ENCODE results near the gene MYO5B.

MYO5B gene

GRCh38 chr18:49972535-49972934, 222.4 kb downstream of the MYO5B start:
- TF ChIP-seq POLR2A (IDR thresholded peaks at IDR 0.05; ENCODE audit: low read depth, low read length): no peak
- FAIRE-seq: no peak
- DNase-seq (ENCODE audit: insufficient read length, low spot score): no peak

- DNase-seq (ENCODE audit: insufficient read length, low spot score): no peak
- no peak for TF ChIP-seq POLR2A (IDR thresholded peaks at IDR 0.05; ENCODE audit: low read depth, low read length)
- no peak for FAIRE-seq
Observed at GRCh38 chr18:49971462-49971861, 223.5 kb downstream of the MYO5B start.

- FAIRE-seq (no peak), DNase-seq (ENCODE audit: insufficient read length, low spot score) (no peak)
- TF ChIP-seq POLR2A (IDR thresholded peaks at IDR 0.05; ENCODE audit: low read depth, low read length): no peak
Observed at GRCh38 chr18:49970319-49970718, 224.6 kb downstream of the MYO5B start.

GRCh38 chr18:49968644-49969309, 226.2 kb downstream of the MYO5B start:
- DNase-seq (ENCODE audit: insufficient read length, low spot score) (no peak), FAIRE-seq (no peak)
- no peak for TF ChIP-seq POLR2A (IDR thresholded peaks at IDR 0.05; ENCODE audit: low read depth, low read length)

GRCh38 chr18:49967636-49968313, 227.2 kb downstream of the MYO5B start:
- FAIRE-seq (no peak), DNase-seq (ENCODE audit: insufficient read length, low spot score) (no peak)
- TF ChIP-seq POLR2A (IDR thresholded peaks at IDR 0.05; ENCODE audit: low read depth, low read length): no peak

GRCh38 chr18:49967171-49967570, 227.8 kb downstream of the MYO5B start:
- TF ChIP-seq POLR2A (IDR thresholded peaks at IDR 0.05; ENCODE audit: low read depth, low read length): no peak
- DNase-seq (ENCODE audit: insufficient read length, low spot score) (no peak), FAIRE-seq (no peak)

GRCh38 chr18:49966090-49966489, 228.9 kb downstream of the MYO5B start:
- FAIRE-seq: no peak
- no peak for TF ChIP-seq POLR2A (IDR thresholded peaks at IDR 0.05; ENCODE audit: low read depth, low read length)
- DNase-seq (ENCODE audit: insufficient read length, low spot score): no peak

GRCh38 chr18:49963217-49963616, 231.7 kb downstream of the MYO5B start:
- FAIRE-seq (no peak), DNase-seq (ENCODE audit: insufficient read length, low spot score) (no peak)
- TF ChIP-seq POLR2A (IDR thresholded peaks at IDR 0.05; ENCODE audit: low read depth, low read length): no peak

GRCh38 chr18:49961271-49961670, 233.7 kb downstream of the MYO5B start:
- no peak for FAIRE-seq
- no peak for TF ChIP-seq POLR2A (IDR thresholded peaks at IDR 0.05; ENCODE audit: low read depth, low read length)
- DNase-seq (ENCODE audit: insufficient read length, low spot score): no peak

GRCh38 chr18:49960376-49960775, 234.6 kb downstream of the MYO5B start:
- TF ChIP-seq POLR2A (IDR thresholded peaks at IDR 0.05; ENCODE audit: low read depth, low read length): no peak

GRCh38 chr18:49959176-49959575, 235.8 kb downstream of the MYO5B start:
- no peak for FAIRE-seq
- no peak for TF ChIP-seq POLR2A (IDR thresholded peaks at IDR 0.05; ENCODE audit: low read depth, low read length)
- DNase-seq (ENCODE audit: insufficient read length, low spot score): no peak

More at GRCh38 chr18:49960376-49960775, 234.6 kb downstream of the MYO5B start:
- DNase-seq (ENCODE audit: insufficient read length, low spot score) (no peak), FAIRE-seq (no peak)

- DNase-seq (ENCODE audit: insufficient read length, low spot score) (no peak), FAIRE-seq (no peak)
- no peak for TF ChIP-seq POLR2A (IDR thresholded peaks at IDR 0.05; ENCODE audit: low read depth, low read length)
Observed at GRCh38 chr18:49955263-49955662, 239.7 kb downstream of the MYO5B start.

- no peak for DNase-seq (ENCODE audit: insufficient read length, low spot score)
- no peak for FAIRE-seq
- TF ChIP-seq POLR2A (IDR thresholded peaks at IDR 0.05; ENCODE audit: low read depth, low read length): no peak
Observed at GRCh38 chr18:49953391-49953790, 241.6 kb downstream of the MYO5B start.

GRCh38 chr18:49949951-49950395, 245.0 kb downstream of the MYO5B start:
- TF ChIP-seq POLR2A (IDR thresholded peaks at IDR 0.05; ENCODE audit: low read depth, low read length): no peak

GRCh38 chr18:49948975-49949374, 246.0 kb downstream of the MYO5B start:
- FAIRE-seq: no peak
- no peak for TF ChIP-seq POLR2A (IDR thresholded peaks at IDR 0.05; ENCODE audit: low read depth, low read length)

More at GRCh38 chr18:49949951-49950395, 245.0 kb downstream of the MYO5B start:
- FAIRE-seq (no peak), DNase-seq (ENCODE audit: insufficient read length, low spot score) (no peak)

More at GRCh38 chr18:49948975-49949374, 246.0 kb downstream of the MYO5B start:
- no peak for DNase-seq (ENCODE audit: insufficient read length, low spot score)

Data from H54 (cell line).